NCI-H146 treated with DMSO at 0.1 percent for 48 hours (cell line): ENCODE measurements around the gene EMP3.
"Not testable (repeated sequence)": the region's sequence is repeated elsewhere in the genome, so short reads cannot be mapped to it uniquely, and the experiment has no call there.

Experiments
- DNase-seq: peaks from one replicate; lab custom pipeline; 2025; ENCODE audit not compliant: unreplicated experiment; lab: John Stamatoyannopoulos, UW

Gene EMP3, protein sequence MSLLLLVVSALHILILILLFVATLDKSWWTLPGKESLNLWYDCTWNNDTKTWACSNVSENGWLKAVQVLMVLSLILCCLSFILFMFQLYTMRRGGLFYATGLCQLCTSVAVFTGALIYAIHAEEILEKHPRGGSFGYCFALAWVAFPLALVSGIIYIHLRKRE

GRCh38 chr19:48325265-48325910 is at the start of gene EMP3:
Gene EMP3, plus strand, starts transcription at chr19:48325552. Its CDS starts 1,293 bp downstream, at chr19:48326845.
- DNase-seq = peak; percentile 40

- no peak for DNase-seq
These were observed 45.6 kb upstream of the EMP3 start for GRCh38 chr19:48279747-48280146.

DNA sequence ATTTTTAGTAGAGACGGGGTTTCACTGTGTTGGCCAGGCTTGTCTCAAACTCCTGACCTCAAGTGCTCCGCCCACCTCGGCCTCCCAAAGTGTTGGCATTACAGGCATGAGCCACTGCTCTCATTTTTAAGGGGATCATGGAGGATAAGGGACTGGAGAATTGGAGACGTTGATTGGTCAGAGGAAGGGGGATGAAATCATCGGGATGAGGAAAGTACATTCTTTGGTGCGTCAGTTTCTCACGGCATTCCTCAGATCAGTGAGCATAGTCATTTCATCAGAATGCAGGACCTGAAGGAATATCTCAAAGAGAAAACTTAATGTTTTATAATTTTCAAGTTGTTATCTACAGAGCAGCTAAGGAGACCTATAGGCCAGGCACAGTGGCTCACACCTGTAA is 41.4 kb upstream of the EMP3 start:
- DNase-seq = no peak

GRCh38 chr19:48284896-48285295 is 40.5 kb upstream of the EMP3 start:
- no peak for DNase-seq

DNA sequence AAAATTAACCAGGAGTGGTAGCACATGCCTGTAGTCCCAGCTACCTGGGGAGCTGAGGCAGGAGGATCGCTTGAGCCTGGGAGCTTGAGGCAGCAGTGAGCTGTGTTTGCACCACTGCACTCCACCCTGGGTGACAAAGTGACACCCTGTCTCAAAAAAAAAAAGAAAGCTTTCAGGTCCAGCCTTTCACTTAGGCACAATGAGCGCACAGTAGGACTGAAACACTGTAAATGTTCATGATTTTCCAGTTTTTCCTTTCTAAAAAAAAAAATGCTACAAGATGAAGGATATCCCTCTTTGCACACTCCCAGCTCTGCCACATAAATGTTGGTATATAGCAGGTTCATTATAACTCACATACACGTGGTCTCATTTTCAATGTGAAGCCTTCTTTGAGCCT is 37.6 kb upstream of the EMP3 start:
- DNase-seq = no peak

- no peak for DNase-seq
These were observed 35.0 kb upstream of the EMP3 start for GRCh38 chr19:48290401-48290770.

- peak; percentile 32 for DNase-seq
These were observed 34.4 kb upstream of the EMP3 start for GRCh38 chr19:48290771-48291488.

- not testable (repeated sequence) for DNase-seq
These were observed 33.9 kb upstream of the EMP3 start for GRCh38 chr19:48291489-48291815.

GRCh38 chr19:48292798-48293197 is 32.6 kb upstream of the EMP3 start:
- DNase-seq = no peak

GRCh38 chr19:48295458-48295857 is 29.9 kb upstream of the EMP3 start:
- no peak for DNase-seq

DNA sequence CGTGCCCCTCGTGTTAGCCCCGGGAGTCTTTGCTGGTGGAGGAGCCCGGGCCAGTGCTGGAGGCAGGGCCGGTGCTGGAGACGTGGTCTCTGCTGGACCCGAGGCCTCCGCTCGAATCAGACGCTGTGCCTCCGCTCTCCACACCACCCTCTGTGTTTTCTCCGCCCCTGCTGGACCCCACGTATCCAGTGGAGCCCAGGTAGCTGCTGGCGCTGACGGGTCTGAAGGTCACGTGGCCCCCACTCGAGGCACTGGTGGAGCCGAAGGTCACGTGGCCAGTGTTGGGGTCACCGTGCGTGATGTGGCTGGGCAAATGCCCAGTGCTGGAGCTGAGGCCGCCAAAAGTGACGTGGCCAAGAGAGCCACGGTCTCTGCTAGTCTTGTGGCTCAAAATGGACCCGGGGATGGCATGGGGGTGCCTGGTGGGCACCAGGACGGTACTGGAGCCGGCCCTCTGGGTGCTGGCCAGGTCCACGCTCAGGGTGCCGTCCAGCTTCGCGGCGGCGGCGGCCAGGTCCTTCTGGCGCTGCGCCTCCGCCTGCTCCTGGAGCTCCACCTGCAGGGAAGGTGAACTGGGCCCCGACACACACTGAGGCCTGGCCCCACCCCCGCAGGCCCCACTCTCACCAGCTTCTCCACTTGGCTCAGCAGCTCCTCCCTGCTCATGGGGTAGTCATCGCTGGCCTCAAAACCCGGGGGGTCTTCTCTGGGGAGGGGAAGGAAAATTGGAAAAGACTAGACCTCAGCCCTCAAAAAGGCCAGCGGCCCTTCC is 28.2 kb upstream of the EMP3 start:
- no peak for DNase-seq

DNA sequence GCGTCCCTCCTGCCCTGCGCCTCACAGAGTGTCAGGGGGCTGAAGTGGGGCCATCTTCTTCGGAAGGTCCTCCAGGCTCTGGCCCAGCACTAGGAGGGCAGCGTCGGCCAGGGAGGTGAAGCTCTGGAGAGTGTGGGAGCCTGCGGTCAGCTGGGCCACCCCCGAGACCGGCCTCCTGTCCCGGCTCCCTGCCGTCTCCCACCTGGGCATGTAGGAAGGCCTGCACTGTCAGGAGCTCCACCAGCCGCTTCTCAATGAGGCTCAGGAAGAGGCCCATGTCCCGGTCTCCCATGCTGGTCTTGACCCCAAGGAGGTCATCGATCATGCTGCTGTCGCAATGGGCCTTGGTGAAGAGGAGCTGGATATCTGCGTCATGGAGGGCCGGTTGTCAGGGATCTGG is 27.4 kb upstream of the EMP3 start:
- no peak for DNase-seq

- no peak for DNase-seq
These were observed 23.3 kb upstream of the EMP3 start for GRCh38 chr19:48301886-48302599.

DNA sequence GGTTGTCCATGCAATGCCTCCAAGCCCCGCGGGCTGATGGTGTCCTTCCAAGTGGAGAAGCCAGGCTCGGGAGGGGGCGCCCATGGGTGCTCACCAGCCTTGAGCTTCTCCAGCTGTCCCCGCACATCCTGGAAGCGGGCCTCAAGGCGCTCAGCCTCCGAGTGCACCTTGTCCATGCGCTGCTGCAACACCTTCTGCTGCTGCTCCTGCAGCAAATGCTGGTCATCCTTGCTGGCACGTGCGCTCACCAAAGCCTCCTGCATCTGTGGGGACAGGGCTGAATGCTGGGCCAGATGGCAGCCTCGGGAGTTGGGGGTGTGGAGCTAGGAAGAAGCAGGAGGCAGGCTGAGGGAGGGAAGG is 22.8 kb upstream of the EMP3 start:
- DNase-seq = no peak

- DNase-seq = no peak
These were observed 22.0 kb upstream of the EMP3 start for GRCh38 chr19:48303367-48303766.

DNA sequence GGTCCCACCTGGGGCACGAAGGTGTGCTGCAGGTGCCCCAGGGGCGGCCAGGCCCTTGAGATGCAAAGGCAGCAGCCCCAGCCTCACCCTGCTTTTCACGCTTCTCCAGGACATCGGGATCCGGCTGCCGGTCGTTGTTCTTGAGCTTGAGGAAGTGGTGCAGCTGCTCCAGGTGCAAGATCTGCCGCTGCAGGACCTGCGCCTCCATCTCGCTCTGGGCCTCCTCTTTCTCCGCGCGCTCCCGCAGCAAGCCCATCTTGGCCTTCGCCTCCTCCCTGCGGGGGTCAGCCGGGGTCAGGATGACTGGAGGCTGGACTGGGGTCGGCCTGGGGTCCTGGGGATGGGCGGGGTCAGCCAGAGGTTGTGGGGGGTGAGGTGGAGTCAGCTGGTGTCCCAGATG is 21.5 kb upstream of the EMP3 start:
- no peak for DNase-seq

DNA sequence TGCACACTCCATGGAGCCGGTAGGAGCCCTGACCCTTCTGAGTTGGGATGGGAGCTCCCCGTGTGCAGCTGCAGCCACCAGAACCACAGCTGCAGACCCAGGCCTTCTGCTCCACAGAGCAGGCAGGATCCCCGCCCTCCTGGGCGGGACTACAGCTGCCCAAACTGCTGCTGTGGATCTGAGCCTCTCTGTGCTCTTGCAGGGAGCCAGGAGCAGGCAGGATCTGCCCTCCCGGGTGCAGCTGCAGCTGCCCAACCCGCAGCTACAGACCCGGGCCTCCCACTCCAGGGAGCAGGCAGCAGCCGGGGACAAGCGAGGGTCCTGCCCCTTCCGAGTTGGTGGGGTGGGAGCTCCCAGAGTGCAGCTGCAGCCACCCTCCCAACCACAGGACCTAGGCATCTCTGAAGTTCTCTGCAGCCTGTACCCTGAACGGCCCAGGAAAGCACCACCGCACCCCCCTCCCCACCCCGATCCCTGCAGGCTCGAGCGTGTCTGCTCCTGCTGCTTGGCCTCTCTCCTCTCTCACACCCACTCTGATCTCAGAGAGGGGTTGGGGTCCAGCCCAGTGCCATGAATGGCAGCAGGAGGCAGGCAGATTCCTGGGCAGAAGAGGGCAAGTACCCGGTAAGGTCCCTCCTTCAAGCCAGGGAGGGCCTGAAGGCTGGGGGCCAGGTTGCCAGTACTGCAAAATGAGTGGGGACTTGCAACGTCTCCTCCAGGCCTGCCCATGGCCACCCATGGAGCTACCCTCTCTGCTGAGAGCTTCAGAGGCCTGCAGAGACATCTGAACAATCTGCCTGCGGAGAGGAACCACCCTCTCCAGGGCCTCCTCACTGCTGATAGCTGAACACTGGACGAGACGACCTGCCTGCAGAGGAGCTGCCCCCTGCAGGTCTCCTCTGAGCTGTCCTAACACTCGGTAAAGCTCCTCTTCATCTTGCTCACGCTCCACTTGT is 16.4 kb upstream of the EMP3 start:
- DNase-seq = no peak

- DNase-seq = not testable (repeated sequence)
These were observed 15.6 kb upstream of the EMP3 start for GRCh38 chr19:48309731-48310130.

DNA sequence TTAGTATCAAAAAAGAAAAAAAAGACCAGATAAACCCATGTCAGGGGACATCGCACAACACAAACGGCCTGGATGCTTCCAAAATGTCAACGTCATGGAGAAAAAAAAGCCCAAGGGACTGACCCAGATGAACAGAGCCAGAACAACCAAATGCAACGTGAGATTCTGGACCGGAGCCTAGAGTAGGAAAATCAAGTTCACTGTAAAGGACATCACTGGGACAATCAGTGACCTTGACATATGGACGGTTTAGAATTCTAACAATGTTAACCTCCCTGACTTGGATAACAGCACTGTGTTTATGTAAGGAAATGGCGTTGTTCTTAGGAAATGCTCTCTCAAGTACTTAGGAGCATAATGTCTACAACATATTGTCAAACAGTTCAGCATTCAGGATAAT is 15.1 kb upstream of the EMP3 start:
- no peak for DNase-seq

DNA sequence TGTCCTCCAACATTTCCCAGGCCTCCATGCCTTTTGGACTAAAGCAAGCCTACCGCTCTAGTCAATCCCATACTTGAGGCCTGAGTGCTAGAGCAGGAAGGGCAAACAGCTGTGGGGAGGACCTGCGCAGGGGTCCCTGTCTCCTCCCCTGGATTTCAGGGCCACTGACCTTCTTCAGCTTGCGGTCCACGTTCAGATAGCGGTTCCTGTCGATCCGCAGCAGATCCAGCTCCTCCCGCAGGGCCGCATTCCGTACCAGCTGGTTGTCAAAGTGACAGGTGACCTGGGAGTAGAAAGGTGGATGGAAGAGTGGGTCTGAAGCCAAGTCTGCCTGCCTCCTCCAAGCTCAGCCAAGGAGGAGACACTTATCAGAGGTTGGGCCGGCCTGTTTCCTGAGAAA is 14.0 kb upstream of the EMP3 start:
- DNase-seq = no peak
